CD4-positive, alpha-beta T cell treated with Interleukin-2 at 100 ng/mL for 4 hours (primary cell): Measurements from ENCODE around the gene IL26.

ENCODE experiments used
- DNase-seq: peaks from one replicate; pipeline ENCODE4 v3.0.0-alpha.2; 2020; ENCODE audit warnings: low spot score

Gene IL26

GRCh38 chr12:68225576-68226476 is at the start of gene IL26:
Gene IL26 (minus strand): TSS chr12:68225810. CDS start chr12:68225756, 54 bp downstream.
- DNase-seq: peak; percentile 37

- no peak for DNase-seq
Measured at GRCh38 chr12:68272732-68273131, 47.1 kb upstream of the IL26 start.

- no peak for DNase-seq
Measured at GRCh38 chr12:68271346-68271745, 45.7 kb upstream of the IL26 start.

GRCh38 chr12:68270358-68270757 is 44.7 kb upstream of the IL26 start:
- DNase-seq: no peak

GRCh38 chr12:68269779-68270178 is 44.2 kb upstream of the IL26 start:
- no peak for DNase-seq

- no peak for DNase-seq
Measured at GRCh38 chr12:68268967-68269366, 43.4 kb upstream of the IL26 start.

GRCh38 chr12:68267892-68268396 is 42.3 kb upstream of the IL26 start:
- DNase-seq: no peak

GRCh38 chr12:68264857-68265256 is 39.2 kb upstream of the IL26 start:
- no peak for DNase-seq

GRCh38 chr12:68264158-68264855 is 38.7 kb upstream of the IL26 start:
- no peak for DNase-seq

- DNase-seq: no peak
Measured at GRCh38 chr12:68263366-68263765, 37.8 kb upstream of the IL26 start.

GRCh38 chr12:68261896-68262295 is 36.3 kb upstream of the IL26 start:
- no peak for DNase-seq

- no peak for DNase-seq
Measured at GRCh38 chr12:68260153-68260552, 34.5 kb upstream of the IL26 start.

- DNase-seq: peak; percentile 16
Measured at GRCh38 chr12:68259318-68259940, 33.8 kb upstream of the IL26 start.

- DNase-seq: no peak
Measured at GRCh38 chr12:68253504-68253903, 27.9 kb upstream of the IL26 start, which contains the start of gene IL22. Gene IL22 (minus strand): TSS chr12:68253604. CDS start chr12:68253448, 156 bp downstream.

- no peak for DNase-seq
Measured at GRCh38 chr12:68252077-68252476, 26.5 kb upstream of the IL26 start.

- DNase-seq: no peak
Measured at GRCh38 chr12:68250454-68250853, 24.8 kb upstream of the IL26 start.

- no peak for DNase-seq
Measured at GRCh38 chr12:68247785-68248184, 22.2 kb upstream of the IL26 start.

- no peak for DNase-seq
Measured at GRCh38 chr12:68246350-68246749, 20.7 kb upstream of the IL26 start.

- no peak for DNase-seq
Measured at GRCh38 chr12:68245180-68246021, 19.8 kb upstream of the IL26 start.

- no peak for DNase-seq
Measured at GRCh38 chr12:68242777-68243176, 17.2 kb upstream of the IL26 start.

- peak; percentile 64 for DNase-seq
Measured at GRCh38 chr12:68240975-68241374, 15.4 kb upstream of the IL26 start.

GRCh38 chr12:68240079-68240478 is 14.5 kb upstream of the IL26 start:
- no peak for DNase-seq
